ENCODE results near the gene IQGAP1. TPM values are rescaled to one million over a fixed set of nuclear protein-coding genes. Genes with fewer than 3 reads are reported as not detected.

The IQGAP1 gene
- total RNA-seq, 2 experiments from 2014 or later, result 222 to 296 TPM

DNA sequence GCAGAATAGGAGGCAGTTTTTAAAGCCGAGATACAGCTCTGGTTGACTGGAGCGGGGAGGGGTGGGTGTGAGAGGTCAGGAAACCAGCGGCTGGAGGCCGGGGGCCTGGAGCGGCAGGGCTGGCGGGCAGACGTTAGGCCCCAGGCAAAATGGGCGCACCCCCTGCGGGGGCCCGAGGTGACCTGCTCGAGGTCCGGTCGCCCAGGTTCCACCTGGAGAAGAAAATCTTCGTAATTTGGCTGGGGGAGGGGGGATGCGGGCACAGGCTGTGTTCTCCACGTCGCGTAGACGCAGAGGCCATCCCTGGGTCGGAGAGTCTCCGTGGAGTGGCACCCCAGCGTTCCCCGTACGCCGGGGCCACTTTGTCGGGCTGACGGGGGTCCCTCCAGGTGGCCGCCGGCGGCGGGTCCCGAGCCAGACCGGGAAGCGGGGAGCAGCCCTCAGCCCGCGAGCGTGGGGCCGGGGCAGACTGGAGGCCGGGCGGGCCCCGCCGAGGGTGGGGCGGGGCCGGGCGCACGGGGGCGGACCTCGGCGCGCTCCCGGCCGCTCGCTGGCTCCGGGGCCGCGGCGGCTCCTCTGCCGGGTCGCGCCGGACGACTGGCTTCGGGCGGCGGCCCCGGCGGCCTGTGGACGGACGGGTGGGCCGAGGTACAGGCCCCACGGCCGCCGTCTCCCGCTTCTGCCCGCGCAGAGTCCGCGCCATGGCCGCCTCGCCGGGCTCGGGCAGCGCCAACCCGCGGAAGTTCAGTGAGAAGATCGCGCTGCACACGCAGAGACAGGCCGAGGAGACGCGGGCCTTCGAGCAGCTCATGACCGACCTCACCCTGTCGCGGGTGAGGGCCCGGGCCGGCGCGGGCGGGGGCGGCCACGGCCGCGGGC is 141.6 kb downstream of the IQGAP1 start, which contains the start of gene CRTC3:
Gene CRTC3, plus strand, starts transcription at position 553 of the 879 bp plus-strand sequence. Its CDS starts 149 bp downstream, at position 702.
- H3K27ac Mint-ChIP-seq, result peak within 1 kb of the TSS; percentile 90
- H3K4me3 Mint-ChIP-seq, result peak within 1 kb of the TSS; percentile 95
- no peaks in the 10 kb centered on the region for H3K9me3 Mint-ChIP-seq
- H3K4me1 Mint-ChIP-seq, result peaks cover 50% of the 10 kb centered on the region
- POLR2A ChIA-PET, result interaction anchor here (0.6 to 1.4 kb wide), 3 partner anchors 10 to 64 kb away, joined by 3 to 6 read pairs (median 5); no protein-coding TSS in a partner anchor
- CTCF ChIA-PET, result interaction anchor here (0.5 to 2.8 kb wide), 10 partner anchors 7 to 119 kb away, joined by 3 to 15 read pairs (median 3); no protein-coding TSS in a partner anchor
- H3K27me3 Mint-ChIP-seq, result no peaks in the 10 kb centered on the region
- H3K36me3 Mint-ChIP-seq (ENCODE audit: low read depth), result peaks cover 26% of the 10 kb centered on the region
- DNase-seq, result peak; percentile 61

DNA sequence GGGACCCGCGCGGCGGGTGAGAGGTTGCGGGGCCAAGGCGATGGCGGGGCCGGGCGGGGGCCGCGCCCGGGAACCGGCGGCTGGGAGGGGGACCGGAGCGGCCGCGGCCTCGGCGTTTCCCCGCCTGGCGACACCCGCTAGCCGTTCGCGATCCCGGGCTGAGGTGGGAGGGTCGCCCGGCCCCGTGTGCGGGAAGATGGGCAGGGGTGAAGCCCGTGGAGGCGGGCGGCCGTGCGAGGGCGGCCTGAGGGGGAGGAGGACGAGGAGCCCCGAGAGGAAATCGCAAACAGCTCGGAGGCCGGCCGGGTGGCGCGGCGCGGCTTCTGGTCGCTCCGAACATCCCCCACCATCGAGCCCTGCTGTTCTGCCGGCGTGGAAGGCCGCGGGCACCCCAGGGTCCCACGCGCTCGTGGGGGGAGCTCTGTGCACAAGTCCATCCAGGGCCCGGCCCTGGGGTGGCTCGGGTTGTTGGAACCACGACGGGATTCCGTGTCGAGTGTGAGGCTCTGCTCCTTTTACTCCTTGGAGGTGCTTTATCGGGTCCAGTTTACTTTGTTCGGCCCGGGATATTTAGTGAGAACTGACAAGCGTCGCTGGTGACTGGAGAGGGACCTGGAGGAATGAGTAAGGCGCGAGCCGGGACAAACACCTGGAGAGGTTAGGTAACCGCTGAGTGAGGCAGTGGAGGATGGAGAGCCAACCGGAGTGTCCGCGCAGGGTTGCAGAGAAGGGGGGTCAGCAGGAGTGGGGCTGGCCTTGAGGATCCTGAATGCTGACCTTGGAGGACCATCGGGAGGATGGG is 142.4 kb downstream of the IQGAP1 start:
- ChIA-PET CTCF (interaction anchor here (0.7 to 2.8 kb wide), 11 partner anchors 9 to 401 kb away, joined by 3 to 15 read pairs (median 4); partner anchors contain the start of gene HDDC3), POLR2A (interaction anchor here (0.6 to 1.4 kb wide), 6 partner anchors 9 to 473 kb away, joined by 3 to 5 read pairs (median 3); no protein-coding TSS in a partner anchor)
- DNase-seq, result peak; percentile 57
- H3K36me3 Mint-ChIP-seq (ENCODE audit: low read depth), result peaks cover 32% of the 10 kb centered on the region
- H3K27me3 Mint-ChIP-seq, result no peaks in the 10 kb centered on the region
- no peaks in the 10 kb centered on the region for H3K9me3 Mint-ChIP-seq
- H3K27ac Mint-ChIP-seq, result peak overlapping the region; percentile 89
- H3K4me1 Mint-ChIP-seq, result peaks cover 53% of the 10 kb centered on the region
- peak overlapping the region; percentile 95 for H3K4me3 Mint-ChIP-seq

DNA sequence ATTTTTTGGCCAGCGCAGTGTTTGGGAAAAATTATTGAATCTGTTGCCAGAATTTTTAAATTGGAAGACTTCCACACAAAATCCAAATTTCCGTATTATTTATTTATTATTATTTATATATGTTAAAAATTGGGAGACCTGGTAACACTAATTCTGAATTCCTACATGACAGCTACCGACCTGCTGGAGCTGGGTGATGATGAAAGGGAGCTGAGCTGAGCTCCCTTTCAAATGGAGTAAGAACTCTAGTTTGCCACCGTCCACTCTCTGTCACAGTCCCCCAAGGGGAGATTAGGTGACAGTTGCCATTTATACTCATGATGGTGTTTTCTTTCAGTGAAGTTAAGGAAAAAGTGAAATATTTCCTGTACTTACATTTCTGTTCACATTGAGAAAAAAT is 143.1 kb downstream of the IQGAP1 start:
- no peak for DNase-seq
- no peaks in the 10 kb centered on the region for H3K27me3 Mint-ChIP-seq
- POLR2A ChIA-PET, result interaction anchor here (0.7 to 1.4 kb wide), 5 partner anchors 8 to 63 kb away, joined by 3 to 5 read pairs (median 3); no protein-coding TSS in a partner anchor
- H3K4me1 Mint-ChIP-seq, result peaks cover 59% of the 10 kb centered on the region
- H3K36me3 Mint-ChIP-seq (ENCODE audit: low read depth), result peaks cover 34% of the 10 kb centered on the region
- no peaks in the 10 kb centered on the region for H3K9me3 Mint-ChIP-seq
- CTCF ChIA-PET, result interaction anchor here (0.5 to 2.8 kb wide), 10 partner anchors 9 to 459 kb away, joined by 3 to 15 read pairs (median 4); partner anchors contain the start of genes HDDC3 and UNC45A
- H3K27ac Mint-ChIP-seq, result peak overlapping the region; percentile 89
- peak overlapping the region; percentile 95 for H3K4me3 Mint-ChIP-seq

DNA sequence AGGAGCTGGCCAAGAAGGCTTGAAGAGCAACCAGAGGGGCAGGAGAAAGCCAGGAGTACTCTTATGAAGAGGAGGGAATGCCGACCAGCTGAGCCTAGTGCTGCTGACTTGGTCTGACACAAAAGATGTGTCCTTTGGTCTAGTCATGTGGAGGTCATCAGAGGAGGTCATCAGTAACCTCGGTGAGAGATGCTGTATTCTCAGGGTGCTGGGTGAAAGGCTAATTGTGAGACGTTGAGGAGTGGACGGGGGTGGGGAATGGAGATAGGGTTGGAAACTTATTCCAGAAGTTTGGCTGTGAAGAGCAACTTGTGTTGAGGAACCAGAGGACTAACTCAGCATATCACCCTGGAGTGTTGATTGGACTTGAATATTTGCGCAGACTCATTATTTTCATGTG is 147.2 kb downstream of the IQGAP1 start:
- Mint-ChIP-seq H3K9me3 (no peaks in the 10 kb centered on the region), H3K27me3 (no peaks in the 10 kb centered on the region), H3K27ac (no peak overlapping the region), H3K4me3 (no peak overlapping the region), H3K36me3 (ENCODE audit: low read depth) (peaks cover 63% of the 10 kb centered on the region), H3K4me1 (peaks cover 85% of the 10 kb centered on the region)
- no peak for DNase-seq
- CTCF ChIA-PET, result interaction anchor here (0.9 to 2.4 kb wide), 5 partner anchors 15 to 368 kb away, joined by 3 to 7 read pairs (median 4); partner anchors contain the start of gene MAN2A2
- POLR2A ChIA-PET, result no interaction called here

DNA sequence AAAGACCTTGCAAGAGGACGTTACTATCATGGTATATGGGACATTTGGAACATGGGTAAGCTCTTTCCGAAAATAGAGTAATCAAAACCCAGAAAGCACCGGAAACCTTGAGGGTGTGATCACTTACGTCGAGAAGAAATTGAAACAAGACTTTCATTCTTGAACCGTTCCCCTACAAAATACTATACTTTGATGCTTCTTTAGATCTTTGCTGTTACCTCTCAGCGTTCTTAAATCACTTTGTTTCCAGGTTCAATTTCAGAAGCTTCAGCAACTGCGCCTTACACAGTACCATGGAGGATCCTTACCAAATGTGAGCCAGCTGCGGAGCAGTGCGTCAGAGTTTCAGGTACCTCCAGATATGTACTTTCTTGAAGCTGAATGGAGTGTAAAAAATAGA is 151.7 kb downstream of the IQGAP1 start:
- H3K4me3 Mint-ChIP-seq, result peak overlapping the region; percentile 88
- H3K4me1 Mint-ChIP-seq, result peaks cover 79% of the 10 kb centered on the region
- H3K27ac Mint-ChIP-seq, result peak overlapping the region; percentile 98
- no peaks in the 10 kb centered on the region for H3K9me3 Mint-ChIP-seq
- ChIA-PET POLR2A (interaction anchor here (0.7 to 0.9 kb wide), 3 partner anchors 9 to 33 kb away, joined by 3 to 5 read pairs (median 4); no protein-coding TSS in a partner anchor), CTCF (interaction anchor here (0.5 to 2.1 kb wide), 13 partner anchors 9 to 732 kb away, joined by 3 to 15 read pairs (median 3); partner anchors contain the start of gene CRTC3)
- peaks cover 61% of the 10 kb centered on the region for H3K36me3 Mint-ChIP-seq (ENCODE audit: low read depth)
- H3K27me3 Mint-ChIP-seq, result no peaks in the 10 kb centered on the region
- peak; percentile 57 for DNase-seq

DNA sequence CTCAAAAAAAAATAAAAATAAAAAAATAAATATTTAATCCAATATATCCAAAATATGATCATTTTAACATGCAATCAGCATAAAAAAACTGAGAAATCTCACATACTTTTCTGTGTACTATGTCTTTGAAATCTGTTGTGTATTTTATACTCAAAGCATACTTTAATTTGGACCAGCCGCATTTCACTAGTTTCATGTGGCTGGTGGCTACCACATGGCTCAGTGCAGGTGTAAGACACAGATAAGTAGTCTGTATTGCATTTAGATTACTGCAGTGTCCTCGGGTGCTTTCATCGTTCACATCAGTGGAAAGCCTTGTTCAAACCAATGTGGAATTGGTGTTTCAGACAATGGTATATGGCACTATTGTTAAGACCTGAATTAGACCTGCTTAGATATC is 152.7 kb downstream of the IQGAP1 start:
- no peaks in the 10 kb centered on the region for H3K27me3 Mint-ChIP-seq
- CTCF ChIA-PET, result interaction anchor here (1.1 to 2.1 kb wide), 6 partner anchors 10 to 221 kb away, joined by 3 to 15 read pairs (median 4); partner anchors contain the start of gene CRTC3
- H3K9me3 Mint-ChIP-seq, result no peaks in the 10 kb centered on the region
- DNase-seq, result no peak
- H3K4me1 Mint-ChIP-seq, result peaks cover 77% of the 10 kb centered on the region
- H3K36me3 Mint-ChIP-seq (ENCODE audit: low read depth), result peaks cover 63% of the 10 kb centered on the region
- H3K27ac Mint-ChIP-seq, result peak overlapping the region; percentile 51
- H3K4me3 Mint-ChIP-seq, result peak overlapping the region; percentile 88
- POLR2A ChIA-PET, result interaction anchor here (0.5 kb wide), 1 partner anchor 28 kb away, joined by 4 read pairs; no protein-coding TSS in a partner anchor

DNA sequence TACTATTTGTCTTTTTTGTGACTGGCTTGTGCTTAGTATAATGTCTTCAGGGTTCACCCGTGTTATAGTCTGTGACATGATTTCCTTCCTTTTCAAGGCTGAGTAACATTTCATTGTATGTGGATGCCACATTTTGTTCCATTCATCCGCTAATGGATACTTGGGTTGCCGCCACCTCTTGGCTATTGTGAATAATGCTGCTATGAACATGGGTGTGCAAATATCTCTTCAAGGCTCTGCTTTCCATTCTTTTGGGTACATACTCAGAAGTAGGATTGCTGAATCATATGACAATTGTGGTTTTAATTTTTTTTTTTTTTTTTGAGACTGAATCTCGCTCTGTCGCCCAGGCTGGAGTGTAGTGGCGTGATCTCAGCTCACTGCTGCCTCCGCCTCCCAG is 157.1 kb downstream of the IQGAP1 start:
- Mint-ChIP-seq H3K4me3 (no peak overlapping the region), H3K36me3 (ENCODE audit: low read depth) (peaks cover 51% of the 10 kb centered on the region), H3K27ac (no peak overlapping the region), H3K4me1 (peaks cover 61% of the 10 kb centered on the region), H3K9me3 (no peaks in the 10 kb centered on the region), H3K27me3 (no peaks in the 10 kb centered on the region)
- ChIA-PET CTCF (interaction anchor here (1.6 kb wide), 1 partner anchor 17 kb away, joined by 4 read pairs; no protein-coding TSS in a partner anchor), POLR2A (no interaction called here)
- DNase-seq, result no peak

DNA sequence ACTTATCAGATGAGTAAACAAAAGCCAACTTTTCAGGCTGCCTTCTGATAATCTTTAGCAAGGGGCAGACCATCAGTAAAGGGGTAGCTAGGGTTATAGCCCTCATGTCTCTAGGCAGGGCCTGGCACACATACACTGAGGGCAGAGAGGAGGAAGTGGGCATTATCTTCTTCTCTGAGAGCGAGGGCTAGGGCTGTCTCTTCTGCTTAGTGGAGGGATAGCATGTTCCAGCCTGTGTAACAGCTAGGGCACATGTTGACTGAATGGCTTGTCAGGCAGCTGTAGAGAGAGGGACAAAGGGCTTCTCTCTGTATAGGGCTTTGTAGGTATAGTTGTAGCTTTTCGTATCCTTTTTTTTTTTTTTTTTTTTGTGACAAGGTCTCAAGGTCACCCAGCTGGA is 159.5 kb downstream of the IQGAP1 start:
- peaks cover 62% of the 10 kb centered on the region for H3K4me1 Mint-ChIP-seq
- no peaks in the 10 kb centered on the region for H3K27me3 Mint-ChIP-seq
- no peak overlapping the region for H3K4me3 Mint-ChIP-seq
- peaks cover 56% of the 10 kb centered on the region for H3K36me3 Mint-ChIP-seq (ENCODE audit: low read depth)
- POLR2A ChIA-PET, result no interaction called here
- H3K9me3 Mint-ChIP-seq, result no peaks in the 10 kb centered on the region
- CTCF ChIA-PET, result interaction anchor here (0.7 to 1.0 kb wide), 2 partner anchors 8 to 27 kb away, joined by 3 to 4 read pairs; no protein-coding TSS in a partner anchor
- H3K27ac Mint-ChIP-seq, result peak overlapping the region; percentile 6
- no peak for DNase-seq

DNA sequence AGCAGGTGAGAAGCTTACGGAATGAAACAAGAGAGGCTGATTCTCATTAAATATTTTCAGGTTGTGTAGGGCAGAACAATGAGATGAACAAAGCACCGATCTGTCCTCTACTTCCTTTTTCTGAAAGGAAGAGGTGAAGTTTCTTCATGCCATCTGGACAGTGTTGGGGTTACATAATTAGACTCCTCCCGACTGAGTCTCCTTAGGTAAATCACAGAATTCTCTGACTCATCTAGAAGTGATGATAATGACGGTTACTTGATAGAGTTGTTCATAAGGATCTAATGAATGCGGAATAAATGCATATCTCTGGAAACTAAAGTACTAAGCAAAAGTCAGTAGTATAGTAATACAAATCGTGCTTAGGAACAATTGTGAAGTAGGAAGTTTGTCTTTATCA is 162.9 kb downstream of the IQGAP1 start:
- DNase-seq, result no peak
- no peak overlapping the region for H3K27ac Mint-ChIP-seq
- ChIA-PET CTCF (no interaction called here), POLR2A (no interaction called here)
- no peaks in the 10 kb centered on the region for H3K27me3 Mint-ChIP-seq
- peaks cover 55% of the 10 kb centered on the region for H3K4me1 Mint-ChIP-seq
- no peak overlapping the region for H3K4me3 Mint-ChIP-seq
- no peaks in the 10 kb centered on the region for H3K9me3 Mint-ChIP-seq
- peaks cover 53% of the 10 kb centered on the region for H3K36me3 Mint-ChIP-seq (ENCODE audit: low read depth)

Other genes with a start within 250 kb of the IQGAP1 start
- gene SEMA4B, start 186.9 kb upstream of the IQGAP1 start, total RNA-seq, result 10 to 100 TPM; 23.4 to 26.7 TPM
- gene CIB1, start 154.3 kb upstream of the IQGAP1 start, total RNA-seq, result 10 to 100 TPM; 75.4 to 83.5 TPM
- gene GDPGP1, start 154.0 kb upstream of the IQGAP1 start, total RNA-seq, result 1 to 10 TPM; 9.8 to 10.0 TPM
- gene TTLL13, start 138.7 kb upstream of the IQGAP1 start, total RNA-seq, result under 1 TPM; 0.45 to 0.87 TPM
- gene NGRN, start 122.6 kb upstream of the IQGAP1 start, total RNA-seq, result 10 to 100 TPM; 28.5 to 30.0 TPM
- 1 to 10 TPM; 1.1 to 2.1 TPM for gene ZNF774, start 36.0 kb upstream of the IQGAP1 start, total RNA-seq
- 10 to 100 TPM; 85.1 to 90.7 TPM for gene CRTC3, start 141.7 kb downstream of the IQGAP1 start, total RNA-seq